HG03039 (cell line): ENCODE results near the gene CFL1.

Experiments
- ATAC-seq: cut with Tn5 transposase; IDR thresholded peaks from one replicate; pipeline ENCODE4 v1.9.1; 2021; ENCODE audit warnings: mild to moderate bottlenecking, moderate library complexity; ENCODE audit not compliant: unreplicated experiment

Gene CFL1

GRCh38 chr11:65888163-65888814 is 30.3 kb upstream of the CFL1 start, which contains the start of gene FIBP:
Gene FIBP (minus strand): TSS chr11:65888471. CDS start chr11:65888418, 53 bp downstream.
- ATAC-seq: peak; percentile 42

GRCh38 chr11:65887723-65888162 is 29.8 kb upstream of the CFL1 start:
- ATAC-seq: no peak

- no peak for ATAC-seq
Observed at GRCh38 chr11:65886826-65887722, 29.1 kb upstream of the CFL1 start.

- no peak for ATAC-seq
Observed at GRCh38 chr11:65885808-65886536, 28.0 kb upstream of the CFL1 start.

GRCh38 chr11:65885231-65885630 is 27.3 kb upstream of the CFL1 start:
- no peak for ATAC-seq

- ATAC-seq: no peak
Observed at GRCh38 chr11:65884716-65885092, 26.7 kb upstream of the CFL1 start.

- ATAC-seq: no peak
Observed at GRCh38 chr11:65883786-65884715, 26.1 kb upstream of the CFL1 start.

- ATAC-seq: no peak
Observed at GRCh38 chr11:65883058-65883761, 25.2 kb upstream of the CFL1 start.

GRCh38 chr11:65882120-65883057 is 24.4 kb upstream of the CFL1 start:
- no peak for ATAC-seq

- no peak for ATAC-seq
Observed at GRCh38 chr11:65880844-65881421, 23.0 kb upstream of the CFL1 start.

- ATAC-seq: no peak
Observed at GRCh38 chr11:65880027-65880426, 22.0 kb upstream of the CFL1 start.

- no peak for ATAC-seq
Observed at GRCh38 chr11:65879617-65880016, 21.6 kb upstream of the CFL1 start, which contains the start of gene CTSW. Gene CTSW (plus strand): TSS chr11:65879837. CDS start chr11:65879855, 18 bp downstream.

GRCh38 chr11:65873318-65874156 is 15.6 kb upstream of the CFL1 start:
- peak; percentile 77 for ATAC-seq

GRCh38 chr11:65872586-65873317 is 14.8 kb upstream of the CFL1 start, which contains the start of gene EFEMP2:
Gene EFEMP2 (minus strand): TSS chr11:65872800. CDS start chr11:65872354, 446 bp downstream.
- no peak for ATAC-seq

- ATAC-seq: no peak
Observed at GRCh38 chr11:65871811-65872548, 14.0 kb upstream of the CFL1 start.
